Suppressor macrophage treated with lipopolysaccharide for 1 hour (primary cell): ENCODE data around the gene BMS1.
"Not testable (repeated sequence)": the region's sequence is repeated elsewhere in the genome, so short reads cannot be mapped to it uniquely, and the experiment has no call there.

Source experiments
- DNase-seq, 3 donors: peaks; one replicate each; pipeline ENCODE4 v3.0.0-alpha.2; 2020 to 2022

BMS1 gene

DNA sequence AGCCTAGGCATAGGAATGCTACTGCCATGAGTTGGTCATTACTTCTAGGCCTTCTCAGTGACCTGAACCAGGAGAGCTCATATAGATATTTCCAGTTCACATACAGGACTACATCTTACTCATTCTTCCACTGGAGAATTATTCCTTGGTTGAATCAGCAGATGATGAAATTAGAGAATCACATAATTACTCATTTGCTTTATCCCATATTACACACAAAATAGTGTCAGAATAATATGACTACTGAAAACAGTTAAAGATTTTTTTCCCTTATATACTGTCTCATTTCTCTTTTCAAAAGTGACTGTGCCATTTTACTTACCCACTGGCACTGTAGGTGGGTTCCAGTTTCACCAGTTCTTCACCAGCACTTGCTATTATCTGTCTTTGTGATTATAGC lies 18.5 kb downstream of the BMS1 start:
- DNase-seq: no peak

GRCh38 chr10:42802876-42803275 lies 20.3 kb downstream of the BMS1 start:
- no peak for DNase-seq

GRCh38 chr10:42809676-42810075 lies 27.1 kb downstream of the BMS1 start:
- no peak for DNase-seq

DNA sequence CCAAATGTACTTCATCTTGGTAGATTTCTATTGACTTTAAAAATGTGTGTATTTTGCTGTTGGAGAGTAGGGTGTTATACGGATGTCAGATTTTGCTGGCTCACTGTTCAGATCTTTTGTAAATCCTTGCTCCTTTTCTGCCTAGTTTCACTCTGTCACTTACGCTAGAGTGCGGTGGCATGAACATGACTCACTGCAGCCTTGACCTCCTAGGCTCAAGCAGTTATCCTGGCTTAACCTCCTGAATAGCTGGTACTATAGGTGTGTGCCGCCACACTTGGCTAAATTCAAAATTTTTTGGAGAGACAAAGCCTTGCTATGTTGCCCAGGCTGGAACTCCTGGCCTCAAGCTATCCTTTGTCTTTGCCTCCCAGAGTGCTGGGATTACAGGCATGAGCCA lies 29.4 kb downstream of the BMS1 start:
- DNase-seq: no peak

- not testable (repeated sequence) for DNase-seq
These were observed 31.5 kb downstream of the BMS1 start for GRCh38 chr10:42813989-42814687.

DNA sequence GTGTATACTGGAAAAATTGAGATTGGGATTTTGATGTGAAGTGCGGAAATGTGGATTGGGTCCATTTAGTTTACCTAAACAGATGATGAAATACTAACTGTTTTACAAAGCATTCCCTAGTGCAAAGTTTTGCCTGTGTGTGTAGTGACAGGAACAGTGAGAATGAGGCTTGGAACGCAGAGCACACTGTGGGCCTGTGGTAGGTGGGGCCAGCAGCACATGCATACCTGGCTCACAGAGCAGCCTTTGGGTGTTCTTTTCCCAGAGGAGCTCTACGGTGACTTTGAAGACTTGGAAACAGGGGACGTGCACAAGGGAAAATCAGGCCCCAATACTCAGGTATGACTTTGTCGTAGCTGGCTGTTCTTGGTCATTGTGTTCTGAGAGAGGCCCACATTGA lies 33.7 kb downstream of the BMS1 start:
- not testable (repeated sequence) for DNase-seq

DNA sequence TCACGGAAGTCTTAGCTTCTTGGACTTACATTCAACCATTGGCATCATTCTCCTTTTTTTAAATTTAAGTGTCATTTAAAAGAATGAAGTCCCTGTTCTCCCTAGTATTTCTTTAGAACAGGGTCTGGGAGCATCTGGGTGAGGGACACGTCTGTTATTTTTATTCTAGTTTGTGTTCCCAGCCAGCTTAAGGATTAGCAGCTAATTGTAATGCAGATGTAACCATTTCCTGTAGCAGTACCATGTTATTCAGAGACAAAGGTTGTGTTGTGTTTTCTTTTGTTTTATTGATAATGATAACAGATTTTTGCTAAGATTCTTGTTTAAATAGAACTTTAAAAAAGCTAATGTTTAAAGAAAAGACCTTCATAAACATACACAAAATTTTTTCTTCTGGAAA lies 34.3 kb downstream of the BMS1 start:
- DNase-seq: no peak

- not testable (repeated sequence) for DNase-seq
These were observed 34.8 kb downstream of the BMS1 start for GRCh38 chr10:42817417-42817816.

GRCh38 chr10:42826759-42827158 lies 44.2 kb downstream of the BMS1 start:
- DNase-seq: not testable (repeated sequence)

GRCh38 chr10:42827201-42827600 lies 44.6 kb downstream of the BMS1 start:
- DNase-seq: no peak

GRCh38 chr10:42828391-42828790 lies 45.8 kb downstream of the BMS1 start:
- not testable (repeated sequence) for DNase-seq

GRCh38 chr10:42830237-42830636 lies 47.6 kb downstream of the BMS1 start:
- no peak for DNase-seq

- no peak for DNase-seq
These were observed 53.5 kb downstream of the BMS1 start for GRCh38 chr10:42836096-42836495.

- peak in 1 of 3 donors; percentile 1 for DNase-seq
These were observed 54.3 kb downstream of the BMS1 start for GRCh38 chr10:42836771-42837468.

DNA sequence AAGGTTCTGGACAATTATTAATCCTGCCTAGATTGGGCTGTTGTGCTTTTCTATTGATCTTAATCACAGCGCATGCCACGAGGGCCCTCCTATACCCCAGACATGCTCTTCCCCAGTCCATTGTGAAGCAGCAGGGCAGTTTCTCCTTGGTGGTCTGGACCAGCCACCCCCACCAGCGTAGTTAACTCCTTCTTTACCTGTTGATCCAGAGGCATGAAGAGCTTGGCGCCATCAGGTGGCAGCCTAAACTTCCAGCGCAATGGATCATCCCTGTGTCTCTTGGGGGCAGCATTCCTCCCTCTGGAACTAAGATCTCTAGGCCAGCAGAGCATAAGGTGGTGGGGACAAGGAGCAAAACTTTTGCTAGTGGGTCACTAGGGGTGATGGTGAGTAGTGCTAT lies 62.2 kb downstream of the BMS1 start:
- DNase-seq: not testable (repeated sequence)

DNA sequence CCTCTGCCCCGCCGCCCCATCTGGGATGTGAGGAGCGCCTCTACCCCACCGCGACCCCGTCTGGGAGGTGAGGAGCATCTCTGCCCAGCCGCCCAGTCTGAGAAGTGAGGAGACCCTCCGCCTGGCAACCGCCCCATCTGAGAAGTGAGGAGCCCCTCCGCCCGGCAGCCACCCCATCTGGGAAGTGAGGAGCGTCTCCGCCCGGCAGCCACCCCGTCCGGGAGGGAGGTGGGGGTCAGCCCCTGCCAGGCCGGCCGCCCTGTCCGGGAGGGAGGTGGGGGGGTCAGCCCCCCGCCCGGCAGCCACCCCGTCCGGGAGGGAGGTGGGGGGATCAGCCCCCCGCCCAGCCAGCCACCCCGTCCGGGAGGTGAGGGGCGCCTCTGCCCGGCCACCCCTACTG lies 64.7 kb downstream of the BMS1 start:
- not testable (repeated sequence) for DNase-seq

- no peak for DNase-seq
These were observed 68.3 kb downstream of the BMS1 start for GRCh38 chr10:42850931-42851330.

- DNase-seq: no peak
These were observed 76.7 kb downstream of the BMS1 start for GRCh38 chr10:42859256-42859655.

DNA sequence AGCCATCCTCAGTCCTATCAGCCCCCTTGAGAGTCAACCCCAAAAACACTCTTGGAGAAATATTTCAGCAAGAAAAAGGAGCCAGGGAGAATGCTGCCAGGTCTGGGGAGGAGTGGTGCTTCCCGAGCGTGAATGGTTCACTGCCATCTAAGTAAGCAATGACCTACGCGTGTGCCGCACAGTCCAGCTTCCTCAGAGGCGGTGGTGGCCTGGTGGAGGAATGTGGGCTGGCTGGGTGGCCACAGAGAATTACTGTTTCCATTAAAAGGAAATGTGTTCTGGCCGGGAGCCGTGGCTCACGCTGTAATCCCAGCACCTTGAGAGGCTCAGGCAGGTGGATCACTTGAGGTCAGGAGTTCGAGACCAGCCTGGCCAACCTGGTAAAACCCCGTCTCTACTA lies 77.4 kb downstream of the BMS1 start:
- DNase-seq: not testable (repeated sequence)

DNA sequence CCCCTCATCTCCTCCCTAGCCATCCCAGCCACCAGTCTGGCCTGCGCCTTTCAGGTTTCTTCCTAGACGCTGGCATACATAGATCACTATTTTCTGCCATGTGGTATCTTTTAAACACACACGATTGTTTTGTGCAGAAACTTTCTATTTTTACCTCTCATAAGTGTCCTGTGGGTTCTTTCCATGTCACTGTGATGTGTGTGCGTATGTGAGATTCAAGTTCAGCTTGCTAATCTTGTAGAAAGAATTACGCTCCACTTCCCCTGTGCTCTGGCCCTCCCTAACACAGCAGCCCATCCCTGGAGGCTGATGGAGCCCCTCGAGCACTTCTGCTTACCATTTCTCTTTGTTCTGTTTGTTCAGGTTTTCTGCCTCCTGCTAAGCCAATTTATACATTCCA lies 80.2 kb downstream of the BMS1 start:
- DNase-seq: not testable (repeated sequence)

- DNase-seq: peak; percentile 56 to 70 (median 63)
These were observed 82.0 kb downstream of the BMS1 start for GRCh38 chr10:42864575-42864974.

GRCh38 chr10:42865716-42866114 lies 83.1 kb downstream of the BMS1 start:
- DNase-seq: no peak

DNA sequence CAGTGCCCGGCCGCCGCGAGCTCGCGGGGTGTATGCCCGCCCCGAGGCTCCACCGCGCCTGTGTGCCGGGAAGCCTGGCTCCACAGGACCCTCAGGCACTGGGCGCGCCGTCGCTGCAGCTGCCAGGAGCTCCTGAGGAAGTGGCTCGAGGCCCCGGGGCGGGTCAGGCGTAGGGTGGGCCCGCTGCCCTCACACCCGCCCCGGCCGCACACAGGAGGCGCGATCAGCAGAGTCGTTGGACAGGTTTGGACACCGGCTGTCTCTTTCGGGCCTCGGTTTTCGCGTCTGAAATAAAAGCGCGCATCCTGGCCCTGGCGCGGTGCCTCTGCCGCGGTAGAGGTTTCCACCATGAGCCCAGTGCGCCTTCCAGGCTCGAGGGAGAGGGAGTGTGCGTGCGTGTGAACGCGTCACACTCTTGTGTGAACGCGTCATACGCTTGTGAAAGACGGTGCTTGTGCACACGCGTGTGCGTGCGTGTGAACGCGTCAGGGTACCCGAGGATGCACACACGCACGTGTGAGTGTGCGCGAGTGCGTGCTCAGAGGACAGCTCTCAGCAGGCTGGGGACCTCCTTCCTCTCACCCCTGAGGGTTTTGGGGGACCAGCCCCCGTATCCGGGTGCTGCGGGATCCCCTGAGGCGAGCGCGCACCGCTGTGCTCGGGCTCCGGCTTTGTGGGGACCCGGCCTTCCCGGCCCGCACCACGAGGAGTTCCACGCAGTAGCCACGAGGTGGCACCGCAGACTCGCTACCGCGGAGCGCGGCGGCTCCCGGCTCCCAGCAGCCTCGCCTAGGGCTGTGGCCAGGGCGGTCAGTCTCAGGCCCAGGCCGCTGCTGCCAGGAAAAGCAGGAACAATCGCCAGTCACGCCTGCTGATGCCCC lies 83.8 kb downstream of the BMS1 start:
- DNase-seq: peak; percentile 81 to 92 (median 89)

- no peak for DNase-seq
These were observed 85.0 kb downstream of the BMS1 start for GRCh38 chr10:42867571-42867970.
